ENCODE results near the gene SECISBP2L. TPM values are rescaled to one million over a fixed set of nuclear protein-coding genes. Genes with fewer than 3 reads are reported as not detected.

Gene SECISBP2L
- polyA plus RNA-seq, 1 experiment, result 41.3 TPM

DNA sequence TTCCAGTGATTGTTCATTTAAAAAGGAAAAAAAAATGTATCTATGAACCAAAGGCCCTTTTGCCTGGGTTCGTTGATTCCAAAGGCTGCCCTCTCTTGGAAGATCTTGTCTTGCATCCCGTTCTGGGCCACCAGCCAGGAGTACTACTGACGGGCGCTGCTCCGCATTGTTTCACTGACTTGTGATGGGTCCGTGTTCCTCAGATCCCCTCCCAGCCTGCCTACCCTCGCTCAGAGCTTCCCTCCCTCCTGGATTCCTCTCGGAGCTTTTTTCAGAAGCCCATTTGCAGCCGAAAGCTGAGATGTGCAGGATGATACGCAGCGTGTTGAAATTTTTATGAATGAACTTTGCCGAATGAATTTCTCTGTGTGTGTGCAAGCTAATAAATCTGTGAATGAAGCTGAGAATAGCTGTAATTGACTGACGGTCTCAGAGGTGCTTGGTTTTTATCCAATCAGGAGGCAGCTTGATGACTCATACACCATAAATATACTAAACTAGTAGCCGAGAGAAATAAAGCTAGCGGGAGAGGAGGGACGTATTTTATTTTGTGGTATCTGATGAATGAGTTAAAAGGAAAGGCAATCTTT lies 82.6 kb downstream of the SECISBP2L start, which contains the start of gene SHC4:
TSS of gene SHC4 (minus strand) at position 396 of the 590 bp plus-strand sequence. CDS start 904 bp downstream, outside the sequence.
- Histone ChIP-seq H3K27ac (ENCODE audit: low read depth, low read length) (peak within 1 kb of the TSS; percentile 62), H3K4me3 (ENCODE audit: low read depth, low read length) (peak within 1 kb of the TSS; percentile 75), H3K27me3 (ENCODE audit: control insufficient read depth, insufficient read depth, low read length) (no peaks in the 10 kb centered on the region), H3K9me3 (ENCODE audit: control insufficient read depth, insufficient read depth, low read length) (no peaks in the 10 kb centered on the region)
- DNase-seq (ENCODE audit: low read depth, low spot score), result no peak
- TF ChIP-seq, protein P1, sequence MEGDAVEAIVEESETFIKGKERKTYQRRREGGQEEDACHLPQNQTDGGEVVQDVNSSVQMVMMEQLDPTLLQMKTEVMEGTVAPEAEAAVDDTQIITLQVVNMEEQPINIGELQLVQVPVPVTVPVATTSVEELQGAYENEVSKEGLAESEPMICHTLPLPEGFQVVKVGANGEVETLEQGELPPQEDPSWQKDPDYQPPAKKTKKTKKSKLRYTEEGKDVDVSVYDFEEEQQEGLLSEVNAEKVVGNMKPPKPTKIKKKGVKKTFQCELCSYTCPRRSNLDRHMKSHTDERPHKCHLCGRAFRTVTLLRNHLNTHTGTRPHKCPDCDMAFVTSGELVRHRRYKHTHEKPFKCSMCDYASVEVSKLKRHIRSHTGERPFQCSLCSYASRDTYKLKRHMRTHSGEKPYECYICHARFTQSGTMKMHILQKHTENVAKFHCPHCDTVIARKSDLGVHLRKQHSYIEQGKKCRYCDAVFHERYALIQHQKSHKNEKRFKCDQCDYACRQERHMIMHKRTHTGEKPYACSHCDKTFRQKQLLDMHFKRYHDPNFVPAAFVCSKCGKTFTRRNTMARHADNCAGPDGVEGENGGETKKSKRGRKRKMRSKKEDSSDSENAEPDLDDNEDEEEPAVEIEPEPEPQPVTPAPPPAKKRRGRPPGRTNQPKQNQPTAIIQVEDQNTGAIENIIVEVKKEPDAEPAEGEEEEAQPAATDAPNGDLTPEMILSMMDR (IDR thresholded peaks at IDR 0.05; ENCODE audit: low read depth, low read length), result peak; percentile 46
- ChIA-PET CTCF (interaction anchor here (0.6 to 7.2 kb wide), 8 partner anchors 9 to 459 kb away, joined by 3 to 94 read pairs (median 3); partner anchors contain the start of gene FGF7), POLR2A (interaction anchor here (0.6 to 1.5 kb wide), 5 partner anchors 12 to 602 kb away, joined by 3 to 6 read pairs (median 3); partner anchors contain the start of gene EID1)

- TF ChIP-seq, protein P1 (IDR thresholded peaks at IDR 0.05; ENCODE audit: low read depth, low read length), result no peak
- Histone ChIP-seq H3K27ac (ENCODE audit: low read depth, low read length) (peak overlapping the region; percentile 62), H3K9me3 (ENCODE audit: control insufficient read depth, insufficient read depth, low read length) (no peaks in the 10 kb centered on the region), H3K27me3 (ENCODE audit: control insufficient read depth, insufficient read depth, low read length) (no peaks in the 10 kb centered on the region), H3K4me3 (ENCODE audit: low read depth, low read length) (peak overlapping the region; percentile 75)
- ChIA-PET CTCF (interaction anchor here (0.6 to 7.2 kb wide), 8 partner anchors 9 to 183 kb away, joined by 3 to 94 read pairs (median 8); no protein-coding TSS in a partner anchor), POLR2A (interaction anchor here (1.4 to 1.5 kb wide), 3 partner anchors 13 to 85 kb away, joined by 4 to 6 read pairs (median 6); partner anchors contain the start of gene EID1)
- DNase-seq (ENCODE audit: low read depth, low spot score), result no peak
Measured at GRCh38 chr15:48962662-48963523, 83.4 kb downstream of the SECISBP2L start.

GRCh38 chr15:48955967-48956366 lies 90.3 kb downstream of the SECISBP2L start:
- TF ChIP-seq, protein P1 (IDR thresholded peaks at IDR 0.05; ENCODE audit: low read depth, low read length), result no peak
- Histone ChIP-seq H3K27ac (ENCODE audit: low read depth, low read length) (no peak overlapping the region), H3K27me3 (ENCODE audit: control insufficient read depth, insufficient read depth, low read length) (no peaks in the 10 kb centered on the region), H3K9me3 (ENCODE audit: control insufficient read depth, insufficient read depth, low read length) (no peaks in the 10 kb centered on the region), H3K4me3 (ENCODE audit: low read depth, low read length) (no peak overlapping the region)
- CTCF ChIA-PET, result interaction anchor here (1.4 kb wide), 1 partner anchor 11 kb away, joined by 3 read pairs; no protein-coding TSS in a partner anchor
- DNase-seq (ENCODE audit: low read depth, low spot score), result no peak
- POLR2A ChIA-PET, result no interaction called here

GRCh38 chr15:48955370-48955769 lies 90.9 kb downstream of the SECISBP2L start:
- no peak overlapping the region for H3K27ac ChIP-seq (ENCODE audit: low read depth, low read length)
- TF ChIP-seq, protein P1 (IDR thresholded peaks at IDR 0.05; ENCODE audit: low read depth, low read length), result no peak
- DNase-seq (ENCODE audit: low read depth, low spot score), result no peak
- CTCF ChIA-PET, result interaction anchor here (1.3 to 2.5 kb wide), 4 partner anchors 9 to 21 kb away, joined by 3 to 9 read pairs (median 6); partner anchors contain the start of gene SHC4
- no peaks in the 10 kb centered on the region for H3K27me3 ChIP-seq (ENCODE audit: control insufficient read depth, insufficient read depth, low read length)
- H3K9me3 ChIP-seq (ENCODE audit: control insufficient read depth, insufficient read depth, low read length), result no peaks in the 10 kb centered on the region
- no peak overlapping the region for H3K4me3 ChIP-seq (ENCODE audit: low read depth, low read length)
- POLR2A ChIA-PET, result no interaction called here

Measured in AG04450 (cell line).